ENCODE results near the gene PTPRG. TPM values are rescaled to one million over a fixed set of nuclear protein-coding genes. Genes with fewer than 3 reads are reported as not detected.

The PTPRG gene
- polyA plus RNA-seq, 3 donors: not detected

- WGBS (ENCODE audit: insufficient coverage): 100% methylated on average over 1 of the region's 3 CpGs
- TF ChIP-seq CTCF (IDR thresholded peaks at IDR 0.05): no peak
Measured at GRCh38 chr3:62048577-62048976, 487.2 kb downstream of the PTPRG start.

GRCh38 chr3:62049033-62049432 is 487.7 kb downstream of the PTPRG start:
- intact Hi-C loops (cut with micrococcal nuclease): no loop called here
- Histone ChIP-seq H4K20me1 (ENCODE audit: insufficient read depth, low read length) (no peaks in the 10 kb centered on the region), H3K27ac (ENCODE audit: low read depth in 1 of 2, low read length in 2 of 2) (no peak overlapping the region), H3K27me3 (ENCODE audit: control insufficient read depth in 2 of 2, insufficient read depth in 2 of 2, low read length in 2 of 2) (no peaks in the 10 kb centered on the region), H3K36me3 (replicated peaks in 1 of 2; ENCODE audit: control insufficient read depth in 1 of 2, insufficient read depth in 2 of 2, low read length in 2 of 2) (no peaks in the 10 kb centered on the region), H3K79me2 (ENCODE audit: insufficient read depth, low read length) (no peaks in the 10 kb centered on the region), H3K4me2 (replicated peaks; ENCODE audit: extremely low read depth, low read length, poor library complexity, severe bottlenecking) (no peak overlapping the region), H3K4me1 (ENCODE audit: control insufficient read depth in 1 of 2, insufficient read depth in 2 of 2, low read length in 2 of 2) (no peaks in the 10 kb centered on the region), H2AFZ (ENCODE audit: insufficient read depth, low read depth, low read length, poor library complexity, severe bottlenecking) (no peak overlapping the region), H3K9ac (ENCODE audit: insufficient read depth, low read length, poor library complexity, severe bottlenecking) (no peak overlapping the region), H3K4me3 (replicated peaks in 1 of 3; ENCODE audit: low read depth in 2 of 3, low read length in 3 of 3) (no peak overlapping the region), H3K9me3 (replicated peaks in 1 of 2; ENCODE audit: control insufficient read depth in 1 of 2, insufficient read depth in 1 of 2, low read length in 2 of 2) (no peaks in the 10 kb centered on the region)
- H3K9me3 Mint-ChIP-seq: no peaks in the 10 kb centered on the region
- no peak for TF ChIP-seq CTCF (IDR thresholded peaks at IDR 0.05)
- no peaks in the 10 kb centered on the region for H3K27me3 Mint-ChIP-seq (ENCODE audit: low read depth in 3 of 3)
- DNase-seq: no peak
- no peaks in the 10 kb centered on the region for H3K4me1 Mint-ChIP-seq
- no peaks in the 10 kb centered on the region for H3K36me3 Mint-ChIP-seq
- no peak overlapping the region for H3K4me3 Mint-ChIP-seq
- WGBS (ENCODE audit: insufficient coverage): 78% methylated on average over 3 of the region's 6 CpGs
- no peak overlapping the region for H3K27ac Mint-ChIP-seq

More at GRCh38 chr3:62048577-62048976, 487.2 kb downstream of the PTPRG start:
- Mint-ChIP-seq H3K4me1 (no peaks in the 10 kb centered on the region), H3K4me3 (no peak overlapping the region), H3K9me3 (no peaks in the 10 kb centered on the region), H3K27ac (no peak overlapping the region), H3K36me3 (no peaks in the 10 kb centered on the region), H3K27me3 (ENCODE audit: low read depth in 3 of 3) (no peaks in the 10 kb centered on the region)
- no peak for DNase-seq
- H3K27me3 ChIP-seq (ENCODE audit: control insufficient read depth in 2 of 2, insufficient read depth in 2 of 2, low read length in 2 of 2): no peaks in the 10 kb centered on the region
- no peaks in the 10 kb centered on the region for H3K9me3 ChIP-seq (replicated peaks in 1 of 2; ENCODE audit: control insufficient read depth in 1 of 2, insufficient read depth in 1 of 2, low read length in 2 of 2)
- no peak overlapping the region for H3K27ac ChIP-seq (ENCODE audit: low read depth in 1 of 2, low read length in 2 of 2)
- no peak overlapping the region for H3K9ac ChIP-seq (ENCODE audit: insufficient read depth, low read length, poor library complexity, severe bottlenecking)
- intact Hi-C loops (cut with micrococcal nuclease): no loop called here
- no peak overlapping the region for H3K4me3 ChIP-seq (replicated peaks in 1 of 3; ENCODE audit: low read depth in 2 of 3, low read length in 3 of 3)
- no peaks in the 10 kb centered on the region for H4K20me1 ChIP-seq (ENCODE audit: insufficient read depth, low read length)
- no peaks in the 10 kb centered on the region for H3K36me3 ChIP-seq (replicated peaks in 1 of 2; ENCODE audit: control insufficient read depth in 1 of 2, insufficient read depth in 2 of 2, low read length in 2 of 2)
- no peak overlapping the region for H3K4me2 ChIP-seq (replicated peaks; ENCODE audit: extremely low read depth, low read length, poor library complexity, severe bottlenecking)
- no peak overlapping the region for H2AFZ ChIP-seq (ENCODE audit: insufficient read depth, low read depth, low read length, poor library complexity, severe bottlenecking)
- no peaks in the 10 kb centered on the region for H3K4me1 ChIP-seq (ENCODE audit: control insufficient read depth in 1 of 2, insufficient read depth in 2 of 2, low read length in 2 of 2)
- no peaks in the 10 kb centered on the region for H3K79me2 ChIP-seq (ENCODE audit: insufficient read depth, low read length)
